Activated CD8-positive, alpha-beta T cell treated with anti-CD3 and anti-CD28 coated beads for 36 hours (primary cell): Measurements from ENCODE around the gene SLC51B. TPM values are rescaled to one million over a fixed set of nuclear protein-coding genes. Genes with fewer than 3 reads are reported as not detected.

ENCODE experiments used
- ATAC-seq: fragments of 200-7000 bp; cut with Tn5 transposase; one replicate; pipeline ENCODE4 v1.10.0; 2021; ENCODE audit warnings: mild to moderate bottlenecking, moderate library complexity
- CTCF ChIA-PET: fragments of 350-600 bp; sonication (Branson Sonifier 250); formaldehyde crosslinking; loops from one replicate; lab custom pipeline; 2021; ENCODE audit warnings: antibody characterized with exemption; lab: Charles Lee
- POLR2A ChIA-PET: fragments of 350-600 bp; sonication (Branson Sonifier 250); formaldehyde crosslinking; loops from one replicate; lab custom pipeline; 2021; ENCODE audit warnings: antibody characterized with exemption; lab: Charles Lee
- DNase-seq: peaks from one replicate; pipeline ENCODE4 v3.0.0-alpha.2; 2020
- H3K27ac Mint-ChIP-seq: one replicate; pipeline ENCODE4 v1.8.0; 2021; ENCODE audit warnings: mild to moderate bottlenecking, mixed read lengths
- H3K27me3 Mint-ChIP-seq: one replicate; pipeline ENCODE4 v1.8.0; 2021; ENCODE audit warnings: mixed read lengths
- H3K36me3 Mint-ChIP-seq: one replicate; pipeline ENCODE4 v1.8.0; 2021; ENCODE audit warnings: low read depth, mixed read lengths
- H3K4me1 Mint-ChIP-seq: one replicate; pipeline ENCODE4 v1.8.0; 2021; ENCODE audit warnings: low read depth, mixed read lengths
- H3K4me3 Mint-ChIP-seq: one replicate; pipeline ENCODE4 v1.8.0; 2021; ENCODE audit warnings: mild to moderate bottlenecking, moderate library complexity, mixed read lengths
- H3K9me3 Mint-ChIP-seq: one replicate; pipeline ENCODE4 v1.8.0; 2021; ENCODE audit warnings: mixed read lengths
- intact Hi-C: fragments of 100-400 bp; cut with micrococcal nuclease; formaldehyde crosslinking; loops from one replicate; pipeline ENCODE4 v1.10.0; 2022
- total RNA-seq, 2 experiments: library from RNA; stranded (reverse); gene quantifications; one replicate each; pipeline ENCODE4 v1.2.3, GENCODE V29; 2021
- TF ChIP-seq, protein P1 (sequence below): fragments of 200-600 bp; IDR thresholded peaks from one replicate; pipeline ENCODE4 v1.8.0; 2022; ENCODE audit warnings: antibody characterized with exemption, mild to moderate bottlenecking

Gene SLC51B
- total RNA-seq, 2 experiments from 2014 or later = not detected

GRCh38 chr15:65087411-65087810 is 42.2 kb downstream of the SLC51B start:
- intact Hi-C loops = no loop called here
- H3K9me3 Mint-ChIP-seq = no peaks in the 10 kb centered on the region
- H3K27ac Mint-ChIP-seq = no peak overlapping the region
- H3K4me1 Mint-ChIP-seq = peaks cover 6% of the 10 kb centered on the region
- ChIA-PET POLR2A (interaction anchor here (0.8 kb wide), 1 partner anchor 18 kb away, joined by 3 read pairs; no protein-coding TSS in a partner anchor), CTCF (interaction anchor here (0.8 to 2.2 kb wide), 7 partner anchors 8 to 283 kb away, joined by 3 to 10 read pairs (median 5); no protein-coding TSS in a partner anchor)
- no peak overlapping the region for H3K4me3 Mint-ChIP-seq
- TF ChIP-seq, protein P1, sequence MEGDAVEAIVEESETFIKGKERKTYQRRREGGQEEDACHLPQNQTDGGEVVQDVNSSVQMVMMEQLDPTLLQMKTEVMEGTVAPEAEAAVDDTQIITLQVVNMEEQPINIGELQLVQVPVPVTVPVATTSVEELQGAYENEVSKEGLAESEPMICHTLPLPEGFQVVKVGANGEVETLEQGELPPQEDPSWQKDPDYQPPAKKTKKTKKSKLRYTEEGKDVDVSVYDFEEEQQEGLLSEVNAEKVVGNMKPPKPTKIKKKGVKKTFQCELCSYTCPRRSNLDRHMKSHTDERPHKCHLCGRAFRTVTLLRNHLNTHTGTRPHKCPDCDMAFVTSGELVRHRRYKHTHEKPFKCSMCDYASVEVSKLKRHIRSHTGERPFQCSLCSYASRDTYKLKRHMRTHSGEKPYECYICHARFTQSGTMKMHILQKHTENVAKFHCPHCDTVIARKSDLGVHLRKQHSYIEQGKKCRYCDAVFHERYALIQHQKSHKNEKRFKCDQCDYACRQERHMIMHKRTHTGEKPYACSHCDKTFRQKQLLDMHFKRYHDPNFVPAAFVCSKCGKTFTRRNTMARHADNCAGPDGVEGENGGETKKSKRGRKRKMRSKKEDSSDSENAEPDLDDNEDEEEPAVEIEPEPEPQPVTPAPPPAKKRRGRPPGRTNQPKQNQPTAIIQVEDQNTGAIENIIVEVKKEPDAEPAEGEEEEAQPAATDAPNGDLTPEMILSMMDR = no peak
- DNase-seq (no peak), ATAC-seq (no peak)
- no peaks in the 10 kb centered on the region for H3K36me3 Mint-ChIP-seq
- peaks cover 12% of the 10 kb centered on the region for H3K27me3 Mint-ChIP-seq

DNA sequence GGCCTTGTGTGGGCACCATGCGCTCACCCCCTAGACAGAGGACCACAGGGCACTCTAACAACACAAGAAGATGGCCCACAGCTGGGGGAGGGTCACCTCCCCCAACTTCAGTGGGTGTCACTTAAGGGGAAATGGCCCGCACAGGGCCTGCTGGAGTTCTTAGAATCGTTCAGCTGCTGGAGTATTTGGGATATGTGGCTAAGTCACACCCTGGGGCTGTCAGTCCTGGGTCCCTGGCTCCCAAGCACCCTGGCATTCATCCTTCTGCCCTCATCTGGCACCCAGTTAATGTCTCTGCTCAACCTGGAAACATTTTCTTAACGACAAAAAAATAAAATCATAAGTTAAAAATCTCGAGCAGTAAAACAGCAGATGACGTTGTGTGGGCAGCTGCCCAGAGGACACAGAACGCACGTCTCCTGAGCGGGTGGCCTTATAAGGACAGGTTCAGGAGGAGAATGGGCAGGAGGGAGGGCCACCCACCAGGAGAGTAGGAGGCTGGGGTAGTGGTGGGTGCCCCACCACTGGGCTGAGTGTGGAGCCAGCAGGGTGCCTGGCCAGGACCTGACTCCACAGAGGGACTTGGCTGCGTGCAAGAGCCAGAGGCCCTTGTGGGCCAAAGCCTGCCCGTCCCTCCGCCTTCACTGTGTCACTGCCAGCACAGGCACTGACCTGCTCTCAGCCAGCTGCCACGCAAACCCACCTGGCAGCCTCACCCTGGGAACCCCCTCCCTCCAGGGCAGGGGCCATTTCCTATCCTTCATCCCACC is 42.9 kb downstream of the SLC51B start:
- Mint-ChIP-seq H3K27me3 (peaks cover 5% of the 10 kb centered on the region), H3K27ac (no peak overlapping the region), H3K4me3 (no peak overlapping the region), H3K4me1 (no peaks in the 10 kb centered on the region), H3K36me3 (no peaks in the 10 kb centered on the region), H3K9me3 (no peaks in the 10 kb centered on the region)
- intact Hi-C loops = no loop called here
- DNase-seq (no peak), ATAC-seq (no peak)
- ChIA-PET CTCF (interaction anchor here (1.0 to 2.2 kb wide), 4 partner anchors 10 to 34 kb away, joined by 5 to 10 read pairs (median 6); no protein-coding TSS in a partner anchor), POLR2A (interaction anchor here (0.8 kb wide), 1 partner anchor 18 kb away, joined by 3 read pairs; no protein-coding TSS in a partner anchor)
- TF ChIP-seq, protein P1 = no peak

DNA sequence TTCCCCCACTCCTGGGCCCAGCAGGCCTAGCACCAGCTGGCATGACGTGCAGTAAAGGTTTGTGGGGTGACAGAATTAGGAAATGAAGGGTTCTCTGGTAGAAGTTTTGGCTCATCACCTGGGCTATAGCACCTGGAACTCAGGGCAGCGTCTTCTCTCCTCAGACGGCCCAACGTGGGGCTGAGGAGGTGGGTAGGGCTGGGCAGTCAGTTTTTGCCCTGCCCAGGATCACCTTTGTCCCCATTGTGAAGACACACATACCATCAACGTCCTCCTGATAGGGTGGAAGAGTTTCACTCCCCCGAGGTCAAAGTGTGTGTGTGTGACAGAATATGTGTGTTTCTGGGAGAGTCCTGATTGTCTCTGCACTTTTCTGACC is 43.4 kb downstream of the SLC51B start:
- H3K36me3 Mint-ChIP-seq = no peaks in the 10 kb centered on the region
- H3K4me3 Mint-ChIP-seq = no peak overlapping the region
- TF ChIP-seq, protein P1 = no peak
- no peaks in the 10 kb centered on the region for H3K4me1 Mint-ChIP-seq
- no peak overlapping the region for H3K27ac Mint-ChIP-seq
- intact Hi-C loops = no loop called here
- H3K9me3 Mint-ChIP-seq = no peaks in the 10 kb centered on the region
- ATAC-seq = no peak
- H3K27me3 Mint-ChIP-seq = peaks cover 4% of the 10 kb centered on the region
- ChIA-PET CTCF (interaction anchor here (1.3 to 2.2 kb wide), 2 partner anchors 32 to 45 kb away, joined by 4 to 5 read pairs; no protein-coding TSS in a partner anchor), POLR2A (no interaction called here)
- no peak for DNase-seq

DNA sequence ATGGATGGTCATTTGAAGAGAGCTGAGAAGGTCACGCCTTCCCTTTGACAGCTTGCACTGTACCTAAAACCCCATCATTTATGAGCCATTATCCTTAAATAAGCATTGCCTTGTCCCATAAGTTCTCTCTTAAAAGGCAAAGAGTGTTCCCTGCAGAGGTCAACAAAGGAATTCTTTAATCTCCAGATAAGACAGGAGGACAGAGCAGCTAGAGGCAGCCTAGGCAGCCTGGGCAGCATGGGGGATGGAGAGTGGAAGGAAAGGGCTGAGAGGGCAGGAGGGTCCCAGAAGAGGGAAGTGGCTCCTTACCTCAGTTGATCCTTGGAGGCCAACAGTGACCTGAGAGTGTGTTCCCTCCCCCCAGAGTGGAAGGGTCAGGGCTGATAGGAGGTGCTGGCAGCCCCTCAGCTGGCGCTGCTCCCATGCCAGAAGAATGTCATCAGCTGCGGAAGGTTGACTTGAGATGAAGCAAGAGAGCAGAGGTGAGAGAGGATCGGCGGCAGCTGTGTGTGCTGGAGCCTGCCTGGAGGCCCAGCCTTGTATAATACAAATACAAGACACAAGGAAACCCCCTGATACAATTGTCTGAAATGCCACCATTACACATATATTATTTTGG is 44.1 kb downstream of the SLC51B start:
- TF ChIP-seq, protein P1 = no peak
- no peak for DNase-seq
- no peak for ATAC-seq
- Mint-ChIP-seq H3K9me3 (no peaks in the 10 kb centered on the region), H3K36me3 (no peaks in the 10 kb centered on the region), H3K4me3 (no peak overlapping the region), H3K27ac (no peak overlapping the region), H3K4me1 (no peaks in the 10 kb centered on the region), H3K27me3 (peaks cover 2% of the 10 kb centered on the region)
- intact Hi-C loops = no loop called here
- CTCF ChIA-PET = interaction anchor here (1.3 to 2.2 kb wide), 2 partner anchors 33 to 46 kb away, joined by 4 to 5 read pairs; no protein-coding TSS in a partner anchor
- POLR2A ChIA-PET = no interaction called here
